ENCODE data around the gene ABCA2. TPM values are rescaled to one million over a fixed set of nuclear protein-coding genes. Genes with fewer than 3 reads are reported as not detected.
A peak's percentile ranks its signal among the peaks of the same experiment; 100 is the strongest.

ABCA2 gene
- total RNA-seq, 1 donor from 2014 or later: 102 TPM

DNA sequence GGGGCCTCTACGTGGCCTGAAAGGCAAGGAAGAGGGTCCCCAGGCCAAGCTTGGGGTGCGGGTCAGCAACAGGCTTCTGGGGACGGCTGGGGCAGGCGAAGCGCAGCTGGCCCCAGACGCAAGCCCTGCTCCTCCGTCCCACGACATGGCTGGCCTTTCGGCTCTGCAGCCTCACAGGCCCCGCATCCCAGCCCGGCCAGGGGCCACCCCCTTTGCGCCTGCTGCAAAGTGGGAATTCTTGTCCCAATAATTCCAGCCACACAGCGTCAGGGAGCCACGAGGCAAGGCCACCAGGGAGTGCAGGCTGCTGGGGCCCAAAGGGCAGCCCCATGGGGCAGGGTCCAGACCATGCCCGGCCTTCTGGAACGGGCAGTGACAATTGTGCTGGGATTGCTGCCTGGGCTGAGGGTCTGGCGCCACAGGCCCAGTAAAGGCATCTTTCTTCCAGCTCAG lies 26.9 kb upstream of the ABCA2 start:
- no peak overlapping the region for H3K4me3 ChIP-seq
- H3K27me3 ChIP-seq: peaks cover 15% of the 10 kb centered on the region
- intact Hi-C loops (cut with DNase I): no loop called here
- H3K4me1 ChIP-seq: peaks cover 5 to 16% of the 10 kb centered on the region in 2 donors
- DNase-seq (ENCODE audit: low spot score in 2 of 2): no peak
- no peak overlapping the region for H3K27ac ChIP-seq
- no peaks in the 10 kb centered on the region for H3K36me3 ChIP-seq
- TF ChIP-seq, protein P1, sequence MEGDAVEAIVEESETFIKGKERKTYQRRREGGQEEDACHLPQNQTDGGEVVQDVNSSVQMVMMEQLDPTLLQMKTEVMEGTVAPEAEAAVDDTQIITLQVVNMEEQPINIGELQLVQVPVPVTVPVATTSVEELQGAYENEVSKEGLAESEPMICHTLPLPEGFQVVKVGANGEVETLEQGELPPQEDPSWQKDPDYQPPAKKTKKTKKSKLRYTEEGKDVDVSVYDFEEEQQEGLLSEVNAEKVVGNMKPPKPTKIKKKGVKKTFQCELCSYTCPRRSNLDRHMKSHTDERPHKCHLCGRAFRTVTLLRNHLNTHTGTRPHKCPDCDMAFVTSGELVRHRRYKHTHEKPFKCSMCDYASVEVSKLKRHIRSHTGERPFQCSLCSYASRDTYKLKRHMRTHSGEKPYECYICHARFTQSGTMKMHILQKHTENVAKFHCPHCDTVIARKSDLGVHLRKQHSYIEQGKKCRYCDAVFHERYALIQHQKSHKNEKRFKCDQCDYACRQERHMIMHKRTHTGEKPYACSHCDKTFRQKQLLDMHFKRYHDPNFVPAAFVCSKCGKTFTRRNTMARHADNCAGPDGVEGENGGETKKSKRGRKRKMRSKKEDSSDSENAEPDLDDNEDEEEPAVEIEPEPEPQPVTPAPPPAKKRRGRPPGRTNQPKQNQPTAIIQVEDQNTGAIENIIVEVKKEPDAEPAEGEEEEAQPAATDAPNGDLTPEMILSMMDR (IDR thresholded peaks at IDR 0.05): no peak
- H3K9me3 ChIP-seq: no peaks in the 10 kb centered on the region

DNA sequence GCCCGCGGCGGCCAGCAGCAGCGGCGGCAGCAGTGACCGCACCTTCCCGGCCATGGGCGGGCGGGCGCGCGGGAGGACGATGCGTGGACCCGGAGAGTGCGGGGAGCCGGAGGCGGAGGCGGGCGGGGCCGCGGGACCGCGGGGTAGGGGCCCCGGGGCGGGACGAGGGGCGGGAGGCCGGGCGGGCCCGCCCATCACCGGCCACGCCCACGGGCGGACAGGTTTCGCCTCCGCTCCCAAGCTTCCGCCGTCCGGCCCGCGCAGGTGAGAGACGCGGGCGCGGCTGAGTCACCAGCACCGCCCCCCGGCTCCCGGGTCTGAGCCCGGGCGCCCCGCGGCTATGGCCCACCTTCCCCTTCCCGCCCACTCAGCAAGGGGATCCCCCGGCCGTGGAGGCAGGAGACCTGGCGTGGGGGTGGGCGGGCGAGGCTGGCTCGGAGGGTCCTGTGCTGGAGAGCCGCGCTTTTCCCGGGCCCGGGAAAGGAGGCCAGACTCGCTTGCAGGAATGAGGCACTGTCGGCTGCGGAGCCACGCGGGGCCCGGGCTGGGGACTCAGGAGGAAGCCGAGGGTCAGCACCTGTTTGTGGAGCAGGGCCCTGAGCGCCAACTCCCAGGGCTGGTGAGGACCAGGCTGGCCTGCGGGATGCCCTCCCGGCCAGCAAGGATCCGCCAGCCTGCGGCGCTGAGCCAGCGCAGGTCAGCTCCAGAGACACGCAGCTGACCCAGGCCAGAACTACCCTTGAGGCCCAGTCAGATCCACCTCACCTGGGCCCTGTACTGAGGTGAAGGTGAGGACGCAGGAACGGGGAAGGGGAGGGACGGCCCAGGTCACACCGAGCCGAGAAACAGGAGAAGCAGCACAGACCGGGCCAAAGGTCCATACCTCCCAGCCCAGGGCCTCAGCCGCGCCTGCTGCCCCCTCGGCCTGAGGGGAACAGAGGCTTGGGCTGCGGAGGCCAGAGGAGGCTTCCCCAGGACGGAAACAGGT lies 26.2 kb upstream of the ABCA2 start, which contains the start of gene ENTPD2:
Gene ENTPD2 (minus strand): TSS at position 118 of the 988 bp plus-strand sequence. CDS start 64 bp downstream, at position 54.
- no peaks in the 10 kb centered on the region for H3K36me3 ChIP-seq
- H3K9me3 ChIP-seq: no peaks in the 10 kb centered on the region
- TF ChIP-seq, protein P1 (IDR thresholded peaks at IDR 0.05): no peak
- intact Hi-C loops (cut with DNase I): no loop called here
- H3K27me3 ChIP-seq: peaks cover 20% of the 10 kb centered on the region
- H3K27ac ChIP-seq: no peak within 1 kb of the TSS
- H3K4me1 ChIP-seq: peaks cover 5 to 16% of the 10 kb centered on the region in 2 donors
- no peak for DNase-seq (ENCODE audit: low spot score in 2 of 2)
- H3K4me3 ChIP-seq: peak within 1 kb of the TSS in 1 of 2 donors; percentile 36

DNA sequence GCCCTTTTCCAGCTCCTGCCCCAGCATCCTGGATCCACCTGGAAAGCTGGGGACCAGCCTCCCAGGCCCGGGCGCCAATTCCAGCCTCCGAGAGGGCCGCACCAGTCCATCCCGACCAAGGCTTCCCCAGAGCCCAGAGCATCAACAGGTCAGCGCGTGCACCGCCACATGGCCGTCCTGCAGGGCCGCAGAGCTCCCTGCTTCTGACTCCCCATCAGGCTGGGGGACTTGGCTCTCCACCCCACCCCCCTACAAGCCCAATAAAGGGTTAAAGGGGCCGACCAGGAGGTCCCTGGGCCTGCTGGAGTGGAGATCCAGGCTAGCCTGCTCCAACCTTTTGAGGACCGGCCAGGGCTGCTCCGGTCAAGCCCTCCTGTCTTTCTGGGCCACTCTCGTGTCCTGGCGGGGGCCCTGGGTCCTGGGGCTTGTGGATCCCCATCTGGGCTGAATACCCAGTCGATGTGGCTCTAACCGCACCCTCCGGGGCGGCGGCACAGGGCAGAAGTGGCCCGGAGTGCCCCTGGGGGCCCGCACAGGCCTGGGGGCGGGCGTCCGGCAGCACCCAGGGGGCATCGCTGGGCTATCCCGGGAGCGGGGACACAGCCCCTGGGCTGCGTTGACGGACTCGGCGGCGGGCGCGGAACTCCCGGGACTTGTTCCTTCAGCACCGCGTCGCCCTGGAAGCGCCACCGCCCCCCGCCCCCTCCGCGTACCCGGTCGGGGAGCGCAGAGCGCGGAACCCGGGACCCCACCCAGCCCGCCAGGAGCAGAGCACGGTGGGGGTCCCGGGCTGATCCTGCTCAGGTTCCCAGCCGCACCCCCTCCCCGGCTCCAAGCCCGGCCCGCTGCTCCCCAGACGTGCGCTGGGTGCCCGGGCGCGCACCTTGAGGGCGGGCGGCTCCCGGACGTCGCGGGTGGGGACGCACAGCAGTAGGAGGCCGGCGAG lies 25.2 kb upstream of the ABCA2 start:
- Histone ChIP-seq H3K27me3 (peaks cover 28% of the 10 kb centered on the region), H3K9me3 (no peaks in the 10 kb centered on the region), H3K27ac (no peak overlapping the region), H3K4me1 (peaks cover 5 to 16% of the 10 kb centered on the region in 2 donors), H3K36me3 (no peaks in the 10 kb centered on the region), H3K4me3 (peak overlapping the region in 1 of 2 donors; percentile 36)
- intact Hi-C loops (cut with DNase I): no loop called here
- TF ChIP-seq, protein P1 (IDR thresholded peaks at IDR 0.05): no peak
- no peak for DNase-seq (ENCODE audit: low spot score in 2 of 2)

DNA sequence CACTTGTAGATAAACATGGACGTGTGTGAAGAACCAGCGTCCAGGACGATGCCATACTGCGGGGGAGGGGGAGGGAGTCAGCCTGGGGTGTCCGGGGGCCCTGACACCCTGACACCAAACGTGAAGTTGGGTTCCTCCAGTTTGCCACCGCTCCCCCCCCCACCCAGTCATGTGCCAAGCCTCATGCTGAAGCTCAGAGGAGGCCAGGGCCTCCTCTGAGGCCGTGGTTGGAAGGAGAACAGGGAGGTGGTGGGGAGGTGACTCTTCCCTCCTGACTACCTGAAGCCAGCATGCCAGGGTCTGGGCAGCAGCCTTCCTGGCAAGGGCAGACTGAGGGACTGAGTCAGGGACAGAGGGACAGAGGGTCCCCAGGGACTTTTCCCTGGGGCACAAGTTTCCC lies 24.3 kb upstream of the ABCA2 start:
- intact Hi-C loops (cut with DNase I): no loop called here
- H3K9me3 ChIP-seq: no peaks in the 10 kb centered on the region
- no peaks in the 10 kb centered on the region for H3K36me3 ChIP-seq
- no peak for DNase-seq (ENCODE audit: low spot score in 2 of 2)
- H3K27ac ChIP-seq: no peak overlapping the region
- H3K27me3 ChIP-seq: peaks cover 29% of the 10 kb centered on the region
- peaks cover 5 to 16% of the 10 kb centered on the region in 2 donors for H3K4me1 ChIP-seq
- TF ChIP-seq, protein P1 (IDR thresholded peaks at IDR 0.05): no peak
- no peak overlapping the region for H3K4me3 ChIP-seq

DNA sequence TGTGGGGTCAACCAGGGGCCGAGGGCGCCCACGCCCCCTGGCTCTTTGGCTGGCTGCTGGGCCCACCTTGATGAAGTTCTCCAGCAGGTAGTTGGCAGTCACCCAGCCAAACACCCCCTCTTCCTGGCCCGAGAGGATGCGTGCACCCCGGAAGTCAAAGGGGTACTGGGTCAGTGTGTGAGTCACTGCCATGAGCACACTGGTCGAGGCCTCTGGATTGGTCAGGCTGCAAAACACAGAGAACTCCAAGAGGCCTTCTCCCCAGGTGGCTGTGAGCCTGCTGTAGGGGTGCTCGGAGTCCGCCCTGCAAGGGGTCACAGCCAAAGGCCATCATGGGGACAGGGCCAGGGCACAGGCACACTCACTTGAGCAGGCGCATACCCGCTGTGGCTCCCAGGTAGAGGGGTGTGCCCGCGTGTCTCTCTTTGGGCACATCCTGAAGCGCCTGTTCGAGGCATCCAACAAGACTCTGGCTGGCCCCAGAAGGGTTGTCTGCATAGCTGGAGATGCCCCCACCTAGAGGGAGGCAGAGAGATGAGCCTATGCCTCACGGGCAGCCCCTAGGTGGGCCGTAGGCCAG lies 23.2 kb upstream of the ABCA2 start:
- H3K27me3 ChIP-seq: peaks cover 34% of the 10 kb centered on the region
- TF ChIP-seq, protein P1 (IDR thresholded peaks at IDR 0.05): no peak
- H3K36me3 ChIP-seq: no peaks in the 10 kb centered on the region
- intact Hi-C loops (cut with DNase I): no loop called here
- H3K9me3 ChIP-seq: no peaks in the 10 kb centered on the region
- DNase-seq (ENCODE audit: low spot score in 2 of 2): no peak
- no peak overlapping the region for H3K4me3 ChIP-seq
- H3K27ac ChIP-seq: no peak overlapping the region
- peaks cover 5 to 20% of the 10 kb centered on the region in 2 donors for H3K4me1 ChIP-seq

All from ascending aorta (tissue), 2 donors.